GM12878 (cell line): ENCODE data around the gene CCDC68. TPM values are rescaled to one million over a fixed set of nuclear protein-coding genes. Genes with fewer than 3 reads are reported as not detected.

ENCODE experiments used
- ATAC-seq: fragments of 200-7000 bp; cut with Tn5 transposase; 3 replicates; pipeline ENCODE4 v1.9.1; 2020; ENCODE audit warnings: mild to moderate bottlenecking, moderate library complexity
- BruUV-seq: library from RNA; stranded (reverse); fragments of 400-500 nt; replicated peaks from 2 replicates; lab custom pipeline; 2021; lab: Mats Ljungman, UMichigan
- CTCF ChIA-PET: fragments of 300-600 bp; sonication (Branson Sonifier 250); formaldehyde crosslinking; extraction: SDS; loops from one replicate; lab custom pipeline; 2021; ENCODE audit warnings: inconsistent platforms; lab: Yijun Ruan, JAX
- POLR2A ChIA-PET: fragments of 350-600 bp; formaldehyde crosslinking; extraction: SDS; loops from one replicate; lab custom pipeline; 2021; ENCODE audit warnings: inconsistent platforms; lab: Charles Lee
- RAD21 ChIA-PET: fragments of 300-600 bp; sonication (Branson Sonifier 250); formaldehyde crosslinking; loops from one replicate; lab custom pipeline; 2023; ENCODE audit warnings: antibody characterized with exemption; ENCODE audit not compliant: unreplicated experiment; lab: Charles Lee
- SMC1A ChIA-PET: fragments of 300-600 bp; sonication (Branson Sonifier 250); formaldehyde crosslinking; loops from one replicate; lab custom pipeline; 2023; ENCODE audit not compliant: unreplicated experiment, uncharacterized antibody; lab: Charles Lee
- DNase-seq: peaks from one replicate; pipeline ENCODE4 v3.0.0-alpha.2; 2011; ENCODE audit warnings: low read depth, low spot score
- FAIRE-seq: peaks from 3 replicates; lab custom pipeline; 2011; peaks lifted over from hg19 to GRCh38; lab: Jason Lieb, UNC
- H2AFZ ChIP-seq: 2 replicates; pipeline ENCODE4 v1.6.0; 2011; ENCODE audit warnings: low read depth, low read length, control low read depth; ENCODE audit not compliant: control insufficient read depth
- H3K27ac ChIP-seq: 2 replicates; pipeline ENCODE4 v1.5.1; 2011; ENCODE audit warnings: control low read depth; ENCODE audit not compliant: control insufficient read depth, insufficient read depth
- H3K27me3 ChIP-seq, 2 experiments: replicated peaks in 1 of 2; 2 replicates each; pipeline versions ENCODE4 v1.6.0 to v1.6.1; 2011; ENCODE audit warnings: low read length in 1 of 2; ENCODE audit not compliant: control insufficient read depth in 2 of 2, insufficient read depth in 2 of 2
- H3K36me3 ChIP-seq, 2 experiments: 2 replicates each; pipeline ENCODE4 v1.5.1; 2011; ENCODE audit warnings: low read length in 1 of 2; ENCODE audit not compliant: control insufficient read depth in 2 of 2, insufficient read depth in 2 of 2
- H3K4me1 ChIP-seq: 2 replicates; pipeline ENCODE4 v1.6.1; 2011; ENCODE audit warnings: mild to moderate bottlenecking, low read length, moderate library complexity, mixed read lengths; ENCODE audit not compliant: control insufficient read depth, insufficient read depth
- H3K4me2 ChIP-seq: 2 replicates; pipeline ENCODE4 v1.6.0; 2011; ENCODE audit warnings: control low read depth; ENCODE audit not compliant: control insufficient read depth, insufficient read depth
- H3K4me3 ChIP-seq: fragments of 200-600 bp; sonication (generic); 2 replicates; pipeline ENCODE4 v1.5.1; 2016
- H3K79me2 ChIP-seq: 2 replicates; pipeline ENCODE4 v1.6.0; 2011; ENCODE audit warnings: low read length; ENCODE audit not compliant: control insufficient read depth, insufficient read depth
- H3K9ac ChIP-seq: 2 replicates; pipeline ENCODE4 v1.8.0; 2011; ENCODE audit warnings: low read length, control low read depth, mixed read lengths; ENCODE audit not compliant: control insufficient read depth, insufficient read depth
- H3K9me3 ChIP-seq: replicated peaks from 3 replicates; pipeline ENCODE4 v1.5.1; 2011; ENCODE audit warnings: mild to moderate bottlenecking, low read length; ENCODE audit not compliant: control insufficient read depth, insufficient read depth
- H4K20me1 ChIP-seq: 2 replicates; pipeline ENCODE4 v1.6.0; 2011; ENCODE audit not compliant: control insufficient read depth, insufficient read depth
- ATF3 ChIP-seq: IDR thresholded peaks from 2 replicates; pipeline ENCODE4 v1.6.1; 2011; ENCODE audit warnings: low read depth, mild to moderate bottlenecking, low read length, moderate library complexity, borderline replicate concordance; ENCODE audit errors: extremely low read depth
- ATF7 ChIP-seq: fragments of 450-650 bp; IDR thresholded peaks from 2 replicates; pipeline ENCODE4 v1.6.1; 2016; ENCODE audit warnings: low read depth, mild to moderate bottlenecking
- BCLAF1 ChIP-seq: fragments of 450-650 bp; IDR thresholded peaks from 2 replicates; pipeline ENCODE4 v1.6.1; 2017; ENCODE audit warnings: antibody characterized with exemption, mild to moderate bottlenecking, moderate library complexity
- CUX1 ChIP-seq: IDR thresholded peaks from 2 replicates; pipeline ENCODE4 v1.6.1; 2012; ENCODE audit warnings: improper control_type of control experiment, low read depth, low read length; ENCODE audit not compliant: insufficient replicate concordance
- EZH2 ChIP-seq: IDR thresholded peaks from 2 replicates; pipeline ENCODE4 v1.6.1; 2012; ENCODE audit warnings: low read depth, mild to moderate bottlenecking, control low read depth, inconsistent platforms, low read length, borderline replicate concordance; ENCODE audit not compliant: control insufficient read depth
- FOXM1 ChIP-seq: IDR thresholded peaks from 2 replicates; pipeline ENCODE4 v1.6.1; 2012; ENCODE audit warnings: low read depth, mild to moderate bottlenecking, inconsistent platforms, low read length, moderate library complexity
- KAT2A ChIP-seq: conservative IDR thresholded peaks from 2 replicates; pipeline ENCODE4 v1.6.1; 2011; ENCODE audit warnings: low read depth, low read length; ENCODE audit not compliant: control insufficient read depth
- NR2C1 ChIP-seq: fragments of 450-650 bp; IDR thresholded peaks from 2 replicates; pipeline ENCODE4 v1.6.1; 2017; ENCODE audit warnings: antibody characterized with exemption, mild to moderate bottlenecking, moderate library complexity
- RAD21 ChIP-seq: IDR thresholded peaks from 2 replicates; pipeline ENCODE4 v1.6.1; 2011; ENCODE audit warnings: mild to moderate bottlenecking, low read depth, low read length, moderate library complexity; ENCODE audit not compliant: insufficient read depth
- RAD51 ChIP-seq: fragments of 450-650 bp; IDR thresholded peaks from 2 replicates; pipeline ENCODE4 v1.6.1; 2016; ENCODE audit warnings: moderate library complexity, mild to moderate bottlenecking, inconsistent platforms
- USF1 ChIP-seq: IDR thresholded peaks from 2 replicates; pipeline ENCODE4 v1.6.1; 2011; ENCODE audit warnings: borderline replicate concordance, low read depth, mild to moderate bottlenecking, moderate library complexity, mixed read lengths, low read length; ENCODE audit not compliant: insufficient read depth; ENCODE audit errors: extremely low read length
- ZNF217 ChIP-seq: fragments of 450-650 bp; IDR thresholded peaks from 2 replicates; pipeline ENCODE4 v1.6.1; 2017; ENCODE audit warnings: antibody characterized with exemption, mild to moderate bottlenecking
- WGBS: methylation state at CpG from one replicate; pipeline ENCODE4 v1.1.6; 2016; ENCODE audit warnings: low lambda C conversion rate; ENCODE audit not compliant: insufficient replicate concordance, insufficient coverage; ENCODE audit errors: missing lambda C conversion rate; 5-methylcytosine and 5-hydroxymethylcytosine counted together
- in situ Hi-C: fragments of 300-500 bp; cut with MboI; formaldehyde crosslinking; loops from 9 replicates; pipeline ENCODE4 v1.14.3; 2018; ENCODE audit warnings: mixed read lengths
- intact Hi-C: fragments of 100-400 bp; cut with micrococcal nuclease; formaldehyde crosslinking; loops from one replicate; pipeline ENCODE4 v1.14.2; 2022; ENCODE audit not compliant: unreplicated experiment
- polyA plus RNA-seq, 11 experiments: library from polyadenylated mRNA; depleted of rRNA in 4 of 11; unstranded in 6 of 11; stranded (reverse) in 5 of 11; fragments of >200 nt; fragmentation: Nextera tagmentation in 4 of 11; fragmentation: Illumina TruSeq in 1 of 11; extraction: Ambion mirVana in 4 of 11; extraction: Trizol in 1 of 11; gene quantifications; 1 replicate in 1 of 11; 2 replicates in 10 of 11; pipeline versions ENCODE4 v1.2.1 to v1.2.3, GENCODE V29; 2011 to 2016; ENCODE audit warnings: inconsistent platforms in 2 of 11, missing spikeins in 2 of 11, low read depth in 1 of 11
- total RNA-seq, 4 experiments: library from RNA; depleted of rRNA in 3 of 4; stranded (reverse); fragments of >200 nt in 3 of 4; fragmentation: Illumina TruSeq in 1 of 4; extraction: Trizol in 1 of 4; gene quantifications; 2 replicates each; pipeline versions ENCODE4 v1.2.1 to v1.2.3, GENCODE V29; 2013 to 2021

Gene CCDC68
- total and polyA plus RNA-seq, 10 of the 15 experiments (the other 5 are each of a cell fraction or from before 2014, with no cell fraction given) = 0.04 TPM; not detected in 9

GRCh38 chr18:54984908-54985307 lies 25.6 kb upstream of the CCDC68 start (continued):
- TF ChIP-seq BCLAF1 (no peak), ZNF217 (no peak), ATF3 (no peak), RAD21 (no peak), KAT2A (no peak)
- TF ChIP-seq, all 136 proteins: peak for 0

GRCh38 chr18:54983791-54984190 lies 24.5 kb upstream of the CCDC68 start:
- H3K9ac ChIP-seq = no peak overlapping the region
- no peak overlapping the region for H3K4me2 ChIP-seq
- H3K27me3 ChIP-seq = no peaks in the 10 kb centered on the region
- H3K79me2 ChIP-seq = no peaks in the 10 kb centered on the region
- DNase-seq (no peak), ATAC-seq (no peak), FAIRE-seq (no peak)
- no peaks in the 10 kb centered on the region for H3K4me1 ChIP-seq
- ChIA-PET SMC1A (interaction anchor here (0.6 to 1.8 kb wide), 10 partner anchors 9 to 624 kb away, joined by 3 to 7 read pairs (median 3); no protein-coding TSS in a partner anchor), POLR2A (no interaction called here), RAD21 (interaction anchor here (1.1 to 1.4 kb wide), 3 partner anchors 30 to 591 kb away, joined by 3 to 4 read pairs (median 3); no protein-coding TSS in a partner anchor), CTCF (interaction anchor here (0.5 to 2.4 kb wide), 24 partner anchors 8 to 539 kb away, joined by 3 to 13 read pairs (median 4); partner anchors contain the start of gene CCDC68)
- no peaks in the 10 kb centered on the region for H3K36me3 ChIP-seq
- no peaks in the 10 kb centered on the region for H4K20me1 ChIP-seq
- no peaks in the 10 kb centered on the region for H3K9me3 ChIP-seq
- no peak overlapping the region for H2AFZ ChIP-seq
- H3K4me3 ChIP-seq = no peak overlapping the region
- in situ Hi-C loops = loop anchor here (5.0 to 25.0 kb wide), 3 partner anchors 306 to 536 kb away; no protein-coding TSS in a partner anchor
- no TSS peak for BruUV-seq
- H3K27ac ChIP-seq = no peak overlapping the region
- WGBS = 57% methylated on average over 3 of the region's 3 CpGs
- intact Hi-C loops = loop anchor here (1.0 to 5.0 kb wide), 4 partner anchors 304 to 591 kb away; no protein-coding TSS in a partner anchor
- TF ChIP-seq RAD51 (no peak), ATF7 (no peak), NR2C1 (no peak), CUX1 (no peak), EZH2 (no peak), KAT2A (no peak), USF1 (no peak), FOXM1 (no peak)
